Raji (cell line): ENCODE results near the gene CDH12.

Source experiments
- POLR2A ChIP-seq: IDR thresholded peaks from 2 replicates; pipeline ENCODE4 v1.6.1; 2011; ENCODE audit warnings: low read depth, low read length, control low read depth; ENCODE audit not compliant: insufficient read depth

The CDH12 gene

GRCh38 chr5:21858441-21858840, 994.7 kb downstream of the CDH12 start:
- no peak for TF ChIP-seq POLR2A

DNA sequence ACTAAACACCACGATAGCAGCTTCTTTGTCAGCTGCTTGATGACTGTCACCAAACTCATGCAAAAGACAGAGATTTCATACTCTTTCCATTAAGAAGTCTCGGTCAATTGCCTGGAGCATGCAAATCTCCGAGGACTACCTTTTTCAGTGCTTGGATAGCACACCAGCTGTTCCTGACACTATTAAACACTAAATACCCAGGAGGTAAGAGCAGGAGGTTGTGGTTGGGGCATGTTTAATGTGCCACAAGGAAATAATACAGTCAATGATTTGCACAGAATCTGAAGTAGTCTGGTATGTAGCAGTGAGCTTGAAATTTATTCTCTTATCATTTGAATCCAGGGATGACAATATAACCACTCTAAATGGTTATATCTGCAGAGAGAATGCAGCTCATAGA, 996.2 kb downstream of the CDH12 start:
- no peak for TF ChIP-seq POLR2A

DNA sequence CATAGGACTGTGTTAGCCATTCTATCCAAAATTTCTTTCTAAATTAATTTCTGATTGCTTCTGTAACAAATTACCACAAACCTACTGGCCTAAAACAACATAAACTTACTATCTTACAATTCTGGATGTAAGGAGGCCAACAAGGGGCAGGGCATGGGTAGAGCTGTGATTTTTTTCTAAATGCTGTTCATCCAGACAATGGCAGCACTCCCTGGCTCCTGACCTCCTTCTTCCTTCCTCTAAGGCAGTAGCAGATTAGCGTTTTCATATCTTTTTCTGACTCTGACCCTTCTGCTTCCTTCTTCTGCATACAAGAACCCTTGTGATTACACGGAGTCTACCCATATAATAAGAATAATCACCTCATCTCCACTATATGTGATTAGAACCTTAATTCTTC, 1005.8 kb downstream of the CDH12 start:
- TF ChIP-seq POLR2A, result no peak

DNA sequence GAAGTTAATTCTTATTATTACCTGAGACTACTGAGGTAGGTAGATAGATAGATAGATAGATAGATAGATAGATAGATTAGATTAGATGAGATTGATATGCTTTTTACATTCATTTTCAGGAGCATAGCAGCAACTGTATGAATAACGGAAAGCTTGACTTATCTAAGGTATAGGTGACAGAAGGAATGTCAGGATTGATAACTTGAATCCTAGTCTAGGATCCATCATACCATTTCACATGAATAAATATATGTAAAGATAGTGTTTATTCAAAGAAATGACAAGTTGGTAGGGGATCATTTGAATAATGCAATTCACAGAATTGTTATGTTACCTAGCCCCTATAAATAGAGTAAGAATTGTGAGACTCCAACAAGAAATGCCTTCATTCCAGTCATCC, 1008.2 kb downstream of the CDH12 start:
- TF ChIP-seq POLR2A, result no peak

- no peak for TF ChIP-seq POLR2A
Observed at GRCh38 chr5:21834863-21835262, 1018.3 kb downstream of the CDH12 start.

DNA sequence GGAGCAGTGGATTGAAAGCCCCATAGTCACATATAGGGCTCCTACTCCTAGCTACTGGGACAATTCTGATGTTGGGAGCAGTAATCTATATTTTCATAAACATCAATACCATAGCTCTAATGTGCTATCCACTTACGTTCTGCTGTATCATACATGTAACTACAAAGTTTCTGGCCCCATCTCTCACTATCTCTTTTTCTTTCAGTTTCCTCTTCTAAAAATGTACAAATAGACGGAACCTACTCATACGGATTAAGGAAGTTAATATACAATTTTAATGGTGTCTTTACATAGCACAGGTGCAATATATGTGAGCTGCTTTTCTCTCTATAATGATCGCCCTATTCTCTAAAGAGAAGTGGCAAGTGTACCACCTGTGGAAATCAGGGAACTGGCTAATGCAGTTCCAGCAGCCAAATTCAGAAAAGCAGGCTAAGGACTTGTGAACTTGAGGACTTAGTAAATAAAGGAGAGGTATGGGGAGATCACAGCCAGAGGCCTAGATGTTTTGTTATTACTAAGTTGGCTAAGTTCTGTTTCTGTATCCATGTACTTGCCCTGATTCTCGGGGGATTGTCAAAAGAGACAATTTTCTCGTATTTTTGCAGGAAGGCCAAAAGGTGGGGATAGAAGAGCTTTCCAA, 1021.9 kb downstream of the CDH12 start:
- TF ChIP-seq POLR2A, result no peak

DNA sequence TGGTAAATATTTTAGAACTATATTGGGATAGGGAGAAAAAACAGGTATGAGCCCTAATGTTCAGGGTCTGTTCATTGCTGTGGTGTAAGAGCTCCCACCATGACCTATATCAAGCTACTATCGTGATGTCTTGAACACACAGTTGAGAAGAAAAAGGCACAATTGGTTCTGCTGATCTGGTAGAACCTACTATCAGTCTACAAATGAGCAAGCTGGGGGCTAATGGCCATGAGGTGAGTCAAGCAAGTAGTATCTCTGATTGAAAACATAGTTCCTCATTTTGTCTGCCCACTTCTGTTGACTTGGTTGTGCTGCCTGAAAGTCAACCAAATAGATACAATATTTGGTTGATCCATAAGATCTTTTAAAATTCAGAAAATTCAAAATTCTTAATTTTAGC, 1026.3 kb downstream of the CDH12 start:
- no peak for TF ChIP-seq POLR2A

DNA sequence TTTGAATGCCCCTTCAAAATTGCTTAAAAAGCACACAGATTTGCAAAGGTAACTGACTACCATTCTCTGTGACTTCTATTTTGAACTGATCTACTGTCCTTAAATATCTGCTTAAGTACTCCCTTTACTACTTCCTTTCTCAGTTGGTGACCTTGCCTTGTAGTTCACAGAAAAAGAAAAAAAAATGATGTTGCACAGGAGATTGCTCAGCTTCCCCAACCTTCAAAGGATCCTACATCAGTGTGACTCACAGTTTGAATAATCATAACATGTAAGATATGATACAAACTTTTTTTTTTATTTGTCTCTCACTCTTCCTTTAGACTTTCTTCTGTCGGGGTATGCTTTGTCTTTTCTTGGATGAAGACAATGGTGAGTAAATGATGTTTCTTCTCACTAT, 1029.6 kb downstream of the CDH12 start:
- TF ChIP-seq POLR2A, result no peak

DNA sequence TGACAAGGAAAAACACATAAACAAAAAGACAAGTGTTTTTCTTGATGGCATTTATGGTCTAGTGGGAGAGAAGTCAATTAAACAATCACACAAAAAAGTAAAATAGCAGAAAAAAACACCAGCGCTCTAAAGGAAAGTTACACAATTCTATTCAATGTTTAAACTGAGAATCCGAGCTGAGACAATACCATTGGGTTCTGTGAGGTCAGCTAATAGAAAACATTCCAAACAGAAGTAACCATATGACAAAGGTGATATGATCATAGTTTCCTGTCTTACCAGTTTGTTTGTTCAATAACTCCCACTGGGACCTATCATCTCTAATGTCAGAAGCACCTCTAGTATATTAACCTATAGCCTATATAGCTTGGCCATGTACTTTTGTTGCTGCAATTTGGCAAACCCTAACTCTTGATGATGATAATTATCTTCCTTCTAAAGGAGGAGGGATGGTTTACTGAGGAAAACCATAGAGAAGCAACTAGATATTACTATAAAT, 1030.0 kb downstream of the CDH12 start:
- TF ChIP-seq POLR2A, result no peak

DNA sequence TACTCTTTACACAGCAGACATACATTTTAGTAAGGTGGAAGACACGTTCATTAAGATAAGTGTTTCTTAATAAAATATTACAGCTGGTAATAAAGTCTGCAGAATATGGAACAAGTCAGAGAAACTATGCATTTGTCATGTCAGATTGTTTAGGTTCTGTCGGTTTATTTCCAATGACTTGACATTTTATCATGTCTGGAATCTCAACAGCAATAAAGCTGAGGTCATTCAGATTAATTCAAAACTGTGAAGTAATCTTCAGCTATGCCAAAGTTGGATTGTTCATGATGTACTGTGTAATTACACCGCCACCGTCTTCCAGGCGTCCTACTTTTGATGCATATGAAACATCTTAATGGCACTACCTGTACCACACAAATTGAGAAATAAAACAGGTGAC, 1032.6 kb downstream of the CDH12 start:
- TF ChIP-seq POLR2A, result no peak

GRCh38 chr5:21818370-21818720, 1034.8 kb downstream of the CDH12 start:
- TF ChIP-seq POLR2A, result no peak

GRCh38 chr5:21817668-21818369, 1035.3 kb downstream of the CDH12 start:
- TF ChIP-seq POLR2A, result no peak

GRCh38 chr5:21810737-21811316, 1042.3 kb downstream of the CDH12 start:
- TF ChIP-seq POLR2A, result no peak

DNA sequence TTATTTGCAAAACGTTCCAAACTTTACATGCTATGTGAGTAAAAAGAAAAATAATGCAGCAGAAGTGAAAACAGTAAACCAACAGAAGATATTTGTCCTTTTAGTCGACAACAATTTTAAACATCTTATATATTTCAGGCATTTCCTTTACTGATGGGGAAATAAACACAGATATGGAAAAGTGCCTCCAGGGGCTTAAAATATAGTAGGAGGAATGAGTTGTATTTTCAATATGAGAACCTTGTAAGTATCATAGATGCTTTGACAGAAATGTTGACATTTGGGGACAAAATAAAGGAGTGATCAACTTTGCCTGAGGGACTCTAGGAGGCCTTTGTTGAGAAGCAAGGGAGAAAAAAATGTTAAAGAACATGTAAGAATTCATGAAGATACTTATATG, 1043.5 kb downstream of the CDH12 start:
- no peak for TF ChIP-seq POLR2A

DNA sequence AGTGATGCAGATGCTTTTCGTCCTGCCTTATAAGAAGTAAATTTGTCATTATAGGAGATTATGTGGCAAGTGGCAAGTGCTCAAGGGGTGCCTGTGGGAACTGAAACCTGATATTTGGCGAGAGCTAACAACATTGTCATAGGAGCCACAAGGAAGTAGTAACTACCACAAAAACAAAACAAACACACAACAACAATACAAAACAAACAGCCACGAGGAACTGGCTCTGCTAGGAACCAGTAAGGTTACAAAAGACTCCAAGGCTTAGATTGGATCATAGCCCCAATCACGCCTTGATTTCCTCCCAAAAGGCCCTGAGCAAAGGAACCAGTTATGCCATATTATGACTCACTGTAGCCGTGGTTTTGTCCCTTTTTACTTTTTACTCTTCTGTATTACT, 1045.2 kb downstream of the CDH12 start:
- TF ChIP-seq POLR2A, result no peak

GRCh38 chr5:21806943-21807342, 1046.2 kb downstream of the CDH12 start:
- no peak for TF ChIP-seq POLR2A
